Mesothelial cell of epicardium (in vitro differentiated cells): ENCODE data around the gene KDM4D. TPM values are rescaled to one million over a fixed set of nuclear protein-coding genes. Genes with fewer than 3 reads are reported as not detected.

Experiments
- DNase-seq, 2 experiments: peaks; one replicate each; pipeline ENCODE4 v3.0.0; 2021; ENCODE audit warnings: low spot score in 2 of 2; ENCODE audit not compliant: unreplicated experiment in 2 of 2
- H3K27ac Mint-ChIP-seq: 2 replicates; pipeline ENCODE4 v1.8.0; 2021; ENCODE audit warnings: mixed read lengths
- H3K27me3 Mint-ChIP-seq: 2 replicates; pipeline ENCODE4 v1.8.0; 2021; ENCODE audit warnings: low read depth, mixed read lengths
- H3K36me3 Mint-ChIP-seq: 2 replicates; pipeline ENCODE4 v1.8.0; 2021; ENCODE audit warnings: mixed read lengths
- H3K4me1 Mint-ChIP-seq: 2 replicates; pipeline ENCODE4 v1.8.0; 2021; ENCODE audit warnings: mixed read lengths
- H3K4me3 Mint-ChIP-seq: 2 replicates; pipeline ENCODE4 v1.8.0; 2021; ENCODE audit warnings: mild to moderate bottlenecking, moderate library complexity, mixed read lengths
- H3K9me3 Mint-ChIP-seq: 2 replicates; pipeline ENCODE4 v1.8.0; 2021; ENCODE audit warnings: mixed read lengths
- total RNA-seq: library from RNA; stranded (reverse); gene quantifications from 3 replicates; pipeline ENCODE4 v1.2.1, GENCODE V29; 2021
- TF ChIP-seq, protein P1 (sequence below): fragments of 200-600 bp; sonication (generic); IDR thresholded peaks from one replicate; pipeline ENCODE4 v1.5.0; 2021; ENCODE audit warnings: antibody characterized with exemption; ENCODE audit not compliant: unreplicated experiment

The KDM4D gene
- total RNA-seq, 1 donor from 2014 or later = 2.0 TPM

- Mint-ChIP-seq H3K27me3 (no peaks in the 10 kb centered on the region), H3K4me1 (peaks cover 34% of the 10 kb centered on the region), H3K9me3 (no peaks in the 10 kb centered on the region), H3K27ac (peak overlapping the region; percentile 58), H3K36me3 (no peaks in the 10 kb centered on the region), H3K4me3 (no peak overlapping the region)
- DNase-seq = no peak
- TF ChIP-seq, protein P1, sequence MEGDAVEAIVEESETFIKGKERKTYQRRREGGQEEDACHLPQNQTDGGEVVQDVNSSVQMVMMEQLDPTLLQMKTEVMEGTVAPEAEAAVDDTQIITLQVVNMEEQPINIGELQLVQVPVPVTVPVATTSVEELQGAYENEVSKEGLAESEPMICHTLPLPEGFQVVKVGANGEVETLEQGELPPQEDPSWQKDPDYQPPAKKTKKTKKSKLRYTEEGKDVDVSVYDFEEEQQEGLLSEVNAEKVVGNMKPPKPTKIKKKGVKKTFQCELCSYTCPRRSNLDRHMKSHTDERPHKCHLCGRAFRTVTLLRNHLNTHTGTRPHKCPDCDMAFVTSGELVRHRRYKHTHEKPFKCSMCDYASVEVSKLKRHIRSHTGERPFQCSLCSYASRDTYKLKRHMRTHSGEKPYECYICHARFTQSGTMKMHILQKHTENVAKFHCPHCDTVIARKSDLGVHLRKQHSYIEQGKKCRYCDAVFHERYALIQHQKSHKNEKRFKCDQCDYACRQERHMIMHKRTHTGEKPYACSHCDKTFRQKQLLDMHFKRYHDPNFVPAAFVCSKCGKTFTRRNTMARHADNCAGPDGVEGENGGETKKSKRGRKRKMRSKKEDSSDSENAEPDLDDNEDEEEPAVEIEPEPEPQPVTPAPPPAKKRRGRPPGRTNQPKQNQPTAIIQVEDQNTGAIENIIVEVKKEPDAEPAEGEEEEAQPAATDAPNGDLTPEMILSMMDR = no peak
Measured at GRCh38 chr11:94934846-94935245, 38.7 kb upstream of the KDM4D start.

DNA sequence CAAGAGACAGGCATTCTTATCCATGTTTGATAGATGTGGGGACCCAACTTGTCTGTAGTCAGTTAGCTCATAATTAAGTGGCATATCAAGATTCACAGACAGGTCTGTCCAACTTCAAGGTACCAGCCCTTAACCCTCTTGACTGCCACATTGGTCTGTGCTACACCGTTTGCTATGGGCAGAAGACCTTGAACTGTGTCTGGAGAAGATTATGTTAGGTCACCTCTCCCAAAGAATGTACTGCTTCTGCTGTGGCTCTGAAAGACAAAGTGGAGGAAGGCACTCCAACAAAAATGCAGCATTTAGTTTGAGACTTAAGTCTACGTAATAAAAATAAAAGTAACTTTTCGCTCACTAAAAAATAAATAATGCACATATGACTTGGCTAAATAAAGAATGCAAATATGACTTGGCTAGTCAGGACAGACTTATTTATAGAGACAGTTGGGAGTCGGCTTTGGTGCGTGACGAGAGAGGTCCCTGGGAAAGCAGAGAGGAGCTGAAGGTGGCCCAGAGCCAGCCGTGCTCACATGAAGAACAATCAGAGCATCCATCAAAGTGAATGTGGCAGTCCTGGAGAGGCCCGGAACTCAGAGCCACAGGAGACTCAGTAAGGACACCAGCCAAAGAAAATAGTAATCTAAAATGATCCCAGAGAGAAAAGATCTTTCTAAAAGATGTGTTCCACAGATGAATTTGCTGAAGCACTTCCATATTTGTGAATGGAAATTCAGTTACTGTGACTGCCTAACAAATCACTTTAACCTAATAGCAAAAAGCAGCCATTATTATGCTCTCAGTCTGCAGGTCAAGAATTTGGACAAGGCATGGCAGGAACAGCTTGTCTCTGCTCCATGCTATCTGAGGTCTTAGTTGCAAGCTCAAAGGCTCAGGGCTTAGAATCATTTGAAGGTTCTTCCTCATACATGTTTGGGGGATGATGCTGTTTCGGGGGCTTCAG lies 35.1 kb upstream of the KDM4D start:
- Mint-ChIP-seq H3K4me1 (peaks cover 34% of the 10 kb centered on the region), H3K36me3 (no peaks in the 10 kb centered on the region)

GRCh38 chr11:94939346-94939745 lies 34.2 kb upstream of the KDM4D start:
- DNase-seq = no peak
- H3K27ac Mint-ChIP-seq = no peak overlapping the region

More for the DNA sequence above, 35.1 kb upstream of the KDM4D start:
- Mint-ChIP-seq H3K27ac (peak overlapping the region; percentile 82), H3K27me3 (no peaks in the 10 kb centered on the region), H3K4me3 (no peak overlapping the region), H3K9me3 (no peaks in the 10 kb centered on the region)
- peak in 1 of 2 experiments; percentile 45 for DNase-seq
- TF ChIP-seq, protein P1 = no peak

DNA sequence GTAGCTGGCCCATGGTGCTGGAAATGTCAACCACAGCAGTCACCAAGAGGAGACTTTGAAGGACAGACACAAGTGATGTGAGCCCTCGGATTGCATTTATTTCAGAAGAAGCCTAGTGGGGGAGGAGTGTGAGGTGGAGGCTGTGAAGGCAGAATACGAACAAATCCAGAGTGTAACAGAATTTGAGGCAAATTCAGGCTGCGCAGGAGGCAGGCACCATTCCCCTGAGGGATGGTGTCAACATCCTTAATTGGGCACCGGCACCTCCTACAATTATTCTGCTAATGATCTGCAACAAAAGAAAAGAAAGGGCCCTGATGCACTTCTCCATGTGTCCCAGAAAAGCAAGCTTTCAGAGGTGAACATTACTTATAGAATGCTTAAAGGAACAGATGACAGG lies 32.4 kb upstream of the KDM4D start:
- Mint-ChIP-seq H3K4me3 (no peak overlapping the region), H3K9me3 (no peaks in the 10 kb centered on the region), H3K4me1 (peaks cover 14% of the 10 kb centered on the region), H3K27me3 (no peaks in the 10 kb centered on the region), H3K36me3 (no peaks in the 10 kb centered on the region), H3K27ac (no peak overlapping the region)
- TF ChIP-seq, protein P1 = no peak
- DNase-seq = no peak

More at GRCh38 chr11:94939346-94939745, 34.2 kb upstream of the KDM4D start:
- no peak overlapping the region for H3K4me3 Mint-ChIP-seq
- H3K36me3 Mint-ChIP-seq = no peaks in the 10 kb centered on the region
- H3K9me3 Mint-ChIP-seq = no peaks in the 10 kb centered on the region
- peaks cover 26% of the 10 kb centered on the region for H3K4me1 Mint-ChIP-seq
- TF ChIP-seq, protein P1 = no peak
- no peaks in the 10 kb centered on the region for H3K27me3 Mint-ChIP-seq

GRCh38 chr11:94946812-94947211 lies 26.7 kb upstream of the KDM4D start:
- no peaks in the 10 kb centered on the region for H3K9me3 Mint-ChIP-seq
- no peak for DNase-seq

More at GRCh38 chr11:94946812-94947211, 26.7 kb upstream of the KDM4D start:
- H3K4me1 Mint-ChIP-seq = peaks cover 9% of the 10 kb centered on the region
- TF ChIP-seq, protein P1 = no peak
- no peak overlapping the region for H3K27ac Mint-ChIP-seq
- no peaks in the 10 kb centered on the region for H3K27me3 Mint-ChIP-seq
- no peak overlapping the region for H3K4me3 Mint-ChIP-seq
- no peaks in the 10 kb centered on the region for H3K36me3 Mint-ChIP-seq
